ENCODE data around the gene TAF9. TPM values are rescaled to one million over a fixed set of nuclear protein-coding genes. Genes with fewer than 3 reads are reported as not detected.

The TAF9 gene
- total RNA-seq, 1 donor from 2014 or later, result 45.4 TPM

DNA sequence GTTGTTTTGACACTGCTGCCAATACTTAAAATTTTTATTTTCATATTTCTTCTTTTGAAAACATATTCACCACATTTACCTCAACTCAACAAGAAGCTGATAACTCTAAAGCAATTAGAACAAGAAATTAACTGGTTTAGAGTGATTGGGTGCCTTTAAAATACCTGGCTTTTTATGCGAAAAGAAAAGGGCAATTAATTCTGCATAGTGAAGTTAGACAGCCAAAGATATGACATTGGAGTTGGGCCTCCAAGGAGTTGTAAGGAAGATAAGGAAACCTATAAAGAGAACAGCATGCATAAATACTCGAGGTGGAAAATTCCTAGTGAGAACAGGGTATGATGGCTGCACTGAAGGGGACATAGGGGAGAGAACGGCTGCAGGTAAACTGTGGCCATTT lies 9.6 kb downstream of the TAF9 start:
- TF ChIP-seq, protein P1, sequence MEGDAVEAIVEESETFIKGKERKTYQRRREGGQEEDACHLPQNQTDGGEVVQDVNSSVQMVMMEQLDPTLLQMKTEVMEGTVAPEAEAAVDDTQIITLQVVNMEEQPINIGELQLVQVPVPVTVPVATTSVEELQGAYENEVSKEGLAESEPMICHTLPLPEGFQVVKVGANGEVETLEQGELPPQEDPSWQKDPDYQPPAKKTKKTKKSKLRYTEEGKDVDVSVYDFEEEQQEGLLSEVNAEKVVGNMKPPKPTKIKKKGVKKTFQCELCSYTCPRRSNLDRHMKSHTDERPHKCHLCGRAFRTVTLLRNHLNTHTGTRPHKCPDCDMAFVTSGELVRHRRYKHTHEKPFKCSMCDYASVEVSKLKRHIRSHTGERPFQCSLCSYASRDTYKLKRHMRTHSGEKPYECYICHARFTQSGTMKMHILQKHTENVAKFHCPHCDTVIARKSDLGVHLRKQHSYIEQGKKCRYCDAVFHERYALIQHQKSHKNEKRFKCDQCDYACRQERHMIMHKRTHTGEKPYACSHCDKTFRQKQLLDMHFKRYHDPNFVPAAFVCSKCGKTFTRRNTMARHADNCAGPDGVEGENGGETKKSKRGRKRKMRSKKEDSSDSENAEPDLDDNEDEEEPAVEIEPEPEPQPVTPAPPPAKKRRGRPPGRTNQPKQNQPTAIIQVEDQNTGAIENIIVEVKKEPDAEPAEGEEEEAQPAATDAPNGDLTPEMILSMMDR (IDR thresholded peaks at IDR 0.05), result no peak
- Mint-ChIP-seq H3K27me3 (no peaks in the 10 kb centered on the region), H3K4me1 (peaks cover 12% of the 10 kb centered on the region), H3K36me3 (ENCODE audit: low read depth) (peaks cover 56% of the 10 kb centered on the region), H3K9me3 (no peaks in the 10 kb centered on the region), H3K4me3 (no peak overlapping the region), H3K27ac (no peak overlapping the region)
- intact Hi-C loops (cut with micrococcal nuclease), result no loop called here
- ATAC-seq (ENCODE audit: low read depth) (no peak), DNase-seq (no peak)
- ChIA-PET POLR2A (no interaction called here), CTCF (no interaction called here)

DNA sequence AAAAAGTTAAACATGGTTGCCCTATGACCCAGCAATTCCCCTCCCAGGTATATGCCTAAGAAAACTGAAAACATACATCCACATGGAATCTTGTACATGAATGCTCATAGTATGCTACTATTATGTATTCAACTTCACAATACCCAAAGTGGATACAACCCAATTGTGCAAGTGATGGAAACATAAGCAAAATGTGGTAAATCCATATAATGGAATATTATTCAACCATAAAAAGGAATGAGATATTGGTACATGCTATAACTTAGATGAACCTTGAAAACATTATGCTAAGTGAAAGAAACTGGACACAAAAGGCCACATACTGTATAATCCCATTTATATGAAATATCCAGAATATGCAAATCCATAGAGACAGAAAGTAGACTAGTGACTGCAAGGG lies 18.7 kb downstream of the TAF9 start:
- intact Hi-C loops (cut with micrococcal nuclease), result no loop called here
- Mint-ChIP-seq H3K9me3 (no peaks in the 10 kb centered on the region), H3K27me3 (no peaks in the 10 kb centered on the region), H3K27ac (no peak overlapping the region), H3K36me3 (ENCODE audit: low read depth) (peaks cover 41% of the 10 kb centered on the region), H3K4me3 (no peak overlapping the region), H3K4me1 (no peaks in the 10 kb centered on the region)
- ChIA-PET POLR2A (no interaction called here), CTCF (no interaction called here)
- no peak for ATAC-seq (ENCODE audit: low read depth)
- TF ChIP-seq, protein P1 (IDR thresholded peaks at IDR 0.05), result no peak
- no peak for DNase-seq

DNA sequence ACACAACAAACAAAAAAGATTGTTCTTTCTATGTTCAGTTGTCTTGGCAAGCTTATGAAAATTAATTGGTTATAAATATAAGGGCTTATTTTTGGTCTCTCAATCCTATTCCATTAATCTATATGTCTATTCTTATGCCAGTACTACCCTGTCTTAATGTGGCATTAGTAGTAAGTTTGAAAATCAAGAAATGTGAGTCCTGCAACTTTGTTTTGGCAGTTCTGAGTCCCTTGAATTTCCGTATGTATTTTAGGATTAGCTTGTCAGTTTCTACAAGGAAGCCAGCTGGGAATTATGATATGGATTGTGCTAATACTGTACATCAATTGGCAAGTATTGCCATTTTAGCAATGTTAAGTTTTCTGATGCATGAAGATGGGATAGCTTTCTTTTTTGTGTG lies 26.2 kb downstream of the TAF9 start:
- ChIA-PET CTCF (no interaction called here), POLR2A (no interaction called here)
- Mint-ChIP-seq H3K36me3 (ENCODE audit: low read depth) (no peaks in the 10 kb centered on the region), H3K27ac (no peak overlapping the region), H3K4me1 (no peaks in the 10 kb centered on the region), H3K9me3 (no peaks in the 10 kb centered on the region), H3K27me3 (no peaks in the 10 kb centered on the region), H3K4me3 (no peak overlapping the region)
- DNase-seq (no peak), ATAC-seq (ENCODE audit: low read depth) (no peak)
- TF ChIP-seq, protein P1 (IDR thresholded peaks at IDR 0.05), result no peak
- intact Hi-C loops (cut with micrococcal nuclease), result no loop called here

DNA sequence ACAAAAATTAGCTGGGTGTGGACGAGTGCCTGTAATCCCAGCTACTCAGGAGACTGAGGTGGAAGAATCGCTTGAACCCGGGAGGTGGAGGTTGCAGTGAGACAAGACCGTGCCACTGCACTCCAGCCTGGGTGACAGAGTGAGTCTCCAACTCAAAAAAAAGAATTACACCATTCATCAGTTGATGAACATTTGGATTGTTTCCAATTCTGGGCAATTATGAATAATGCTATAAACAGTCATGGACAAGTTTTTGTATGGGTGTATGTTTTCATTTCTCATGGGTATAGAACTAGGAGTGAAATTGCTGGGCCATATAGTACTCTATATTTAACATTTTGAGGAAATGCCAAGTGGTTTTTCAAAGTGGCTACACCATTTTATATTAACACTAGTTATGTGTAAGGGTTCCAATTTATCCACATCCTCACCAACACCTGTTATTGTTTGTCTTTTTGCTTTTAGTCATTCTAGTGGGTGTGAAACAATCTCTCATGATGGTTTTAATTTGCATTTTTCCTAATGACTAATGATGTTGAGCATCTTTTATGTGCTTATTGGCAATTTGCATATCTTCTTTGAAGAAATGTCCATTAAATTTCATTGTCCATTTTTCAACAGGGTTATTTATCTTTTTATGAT lies 27.7 kb downstream of the TAF9 start:
- H3K27ac Mint-ChIP-seq, result no peak overlapping the region
- CTCF ChIA-PET, result no interaction called here
- intact Hi-C loops (cut with micrococcal nuclease), result no loop called here
- DNase-seq (no peak), ATAC-seq (ENCODE audit: low read depth) (no peak)
- H3K9me3 Mint-ChIP-seq, result no peaks in the 10 kb centered on the region
- H3K27me3 Mint-ChIP-seq, result no peaks in the 10 kb centered on the region
- TF ChIP-seq, protein P1 (IDR thresholded peaks at IDR 0.05), result no peak
- H3K4me3 Mint-ChIP-seq, result no peak overlapping the region
- H3K4me1 Mint-ChIP-seq, result no peaks in the 10 kb centered on the region
- no peaks in the 10 kb centered on the region for H3K36me3 Mint-ChIP-seq (ENCODE audit: low read depth)
- POLR2A ChIA-PET, result no interaction called here

DNA sequence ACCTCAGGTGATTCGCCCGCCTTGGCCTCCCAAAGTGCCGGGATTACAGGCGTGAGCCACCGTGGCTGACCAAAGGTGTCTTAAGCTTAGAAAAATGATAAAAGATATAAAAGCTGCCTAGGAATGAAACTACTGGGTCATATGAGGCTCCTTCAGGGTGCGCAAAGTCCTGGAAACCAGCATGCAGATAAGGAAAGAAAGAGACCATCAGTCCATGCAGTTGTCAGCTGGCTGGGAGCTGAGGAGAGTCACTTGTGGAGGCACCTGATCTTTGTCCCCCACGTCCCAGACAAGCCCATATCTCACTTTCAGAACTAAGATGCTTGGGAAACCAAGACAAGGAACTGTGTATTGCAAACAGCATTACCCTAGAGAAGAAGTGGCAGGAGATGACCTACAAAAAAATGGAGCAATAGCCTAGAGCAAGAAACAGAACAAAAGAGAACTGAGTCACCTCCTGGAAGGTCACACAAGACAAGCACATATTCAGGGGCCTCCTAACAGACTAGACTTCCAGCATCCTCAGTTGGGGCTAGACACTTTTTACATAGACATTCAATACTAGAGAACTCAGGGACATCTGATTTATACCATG lies 33.9 kb downstream of the TAF9 start:
- H3K9me3 Mint-ChIP-seq, result no peaks in the 10 kb centered on the region
- H3K36me3 Mint-ChIP-seq (ENCODE audit: low read depth), result peaks cover 4% of the 10 kb centered on the region
- TF ChIP-seq, protein P1 (IDR thresholded peaks at IDR 0.05), result no peak
- no peaks in the 10 kb centered on the region for H3K27me3 Mint-ChIP-seq
- ATAC-seq (ENCODE audit: low read depth), result no peak
- H3K4me3 Mint-ChIP-seq, result no peak overlapping the region
- H3K4me1 Mint-ChIP-seq, result peaks cover 25% of the 10 kb centered on the region
- ChIA-PET POLR2A (interaction anchor here (0.6 to 2.2 kb wide), 5 partner anchors 13 to 242 kb away, joined by 3 to 12 read pairs (median 3); partner anchors contain the start of genes CDK7 and SLC30A5), CTCF (interaction anchor here (1.6 to 3.2 kb wide), 3 partner anchors 12 to 292 kb away, joined by 5 to 28 read pairs (median 5); partner anchors contain the start of gene SLC30A5)
- DNase-seq, result no peak
- H3K27ac Mint-ChIP-seq, result no peak overlapping the region
- intact Hi-C loops (cut with micrococcal nuclease), result loop anchor here (10.0 kb wide), 1 partner anchor 1051 kb away; no protein-coding TSS in a partner anchor
